Thyroid gland (tissue), 4 donors: ENCODE data around the gene KYAT1.

Source experiments
- CTCF ChIP-seq, 6 experiments: fragments of 200-600 bp in 3 of 6; fragments of 450-650 bp in 3 of 6; sonication (generic) in 3 of 6; IDR thresholded peaks; one replicate each; pipeline ENCODE4 v1.5.1; 2016 to 2019; ENCODE audit warnings: antibody characterized with exemption in 6 of 6, mild to moderate bottlenecking in 2 of 6, inconsistent platforms in 1 of 6, moderate library complexity in 1 of 6
- POLR2A ChIP-seq, 2 donors: fragments of 450-650 bp; IDR thresholded peaks; one replicate each; pipeline ENCODE4 v1.6.1; 2017; ENCODE audit warnings: antibody characterized with exemption in 2 of 2, mild to moderate bottlenecking in 2 of 2, moderate library complexity in 1 of 2

DNA sequence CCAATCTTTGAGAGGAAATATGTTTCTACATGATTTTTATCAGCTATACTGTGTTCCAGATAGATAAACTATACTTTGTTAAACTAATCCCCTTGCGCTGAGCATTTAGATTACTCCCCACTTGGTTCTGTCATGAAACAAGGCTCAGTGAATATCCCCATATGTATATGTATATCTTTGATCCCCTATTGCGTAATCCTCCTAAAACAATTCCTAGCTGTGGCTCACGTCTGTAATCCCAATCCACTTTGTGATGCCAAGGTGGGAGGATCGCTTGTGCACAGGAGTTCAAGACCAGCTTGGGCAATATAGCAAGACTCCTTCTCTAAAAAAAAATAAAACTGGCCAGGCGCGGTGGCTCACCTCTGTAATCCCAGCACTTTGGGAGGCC, 41.7 kb upstream of the KYAT1 start:
- TF ChIP-seq CTCF (IDR thresholded peaks at IDR 0.05): no peak
- TF ChIP-seq POLR2A (IDR thresholded peaks at IDR 0.05): no peak
